ENCODE results near the gene TACO1. TPM values are rescaled to one million over a fixed set of nuclear protein-coding genes. Genes with fewer than 3 reads are reported as not detected.

Gene TACO1
- total and polyA plus RNA-seq, 2 of the 4 experiments (the other 2 are of a cell fraction), result 6.5 to 28.8 TPM

DNA sequence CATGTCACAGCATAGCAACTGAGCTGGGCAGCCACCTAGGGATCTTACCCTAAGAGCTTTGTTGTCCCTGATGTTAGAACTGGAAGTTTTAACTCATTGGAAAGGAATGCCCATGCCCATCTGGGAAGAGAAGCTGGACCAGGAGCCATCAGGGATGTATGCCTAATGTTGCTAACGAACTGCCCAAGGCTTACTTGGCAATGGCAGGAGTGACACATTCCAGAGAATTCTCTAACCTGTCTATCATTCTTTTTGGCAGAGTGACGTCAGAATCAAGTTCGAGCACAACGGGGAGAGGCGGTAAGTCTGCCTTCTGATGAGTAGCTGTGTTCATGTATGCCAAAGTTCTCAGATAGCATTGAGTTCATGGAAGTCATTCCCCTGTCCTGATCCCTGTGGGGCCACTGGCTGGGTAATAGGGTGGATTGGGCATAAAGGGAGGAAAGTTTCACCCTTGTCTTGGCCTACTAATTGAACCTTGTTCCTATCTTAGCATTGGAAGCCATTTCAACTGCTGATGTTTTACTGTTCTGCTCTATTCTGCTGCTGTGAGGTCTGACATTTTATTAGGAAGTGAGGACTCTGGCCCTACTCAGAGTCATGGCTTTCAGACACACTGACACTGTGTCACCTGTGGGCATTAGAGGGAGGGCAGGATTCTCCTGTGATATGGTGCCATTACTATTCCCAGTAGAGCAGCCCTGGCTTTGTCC, 45.2 kb downstream of the TACO1 start:
- intact Hi-C loops (cut with micrococcal nuclease) (no loop called here), dilution Hi-C loops (cut with HindIII; ENCODE audit: low sequenced_read_pairs, unreplicated experiment) (no loop called here), in situ Hi-C loops (cut with MboI; ENCODE audit: low sequenced_read_pairs) (no loop called here)
- CTCF ChIA-PET, result interaction anchor here (0.6 kb wide), 1 partner anchor 58 kb away, joined by 7 read pairs; no protein-coding TSS in a partner anchor
- Histone ChIP-seq H3K4me2 (ENCODE audit: low read depth, low read length) (no peak overlapping the region), H3K18ac (ENCODE audit: low read depth, low read length) (no peak overlapping the region), H3K9me3 (ENCODE audit: control insufficient read depth, insufficient read depth, low read length) (no peaks in the 10 kb centered on the region), H3K9me1 (ENCODE audit: insufficient read depth, low read length) (peaks cover 14% of the 10 kb centered on the region; the same call in 1 of the 2 replicates), H3K27ac (ENCODE audit: insufficient read depth, low read length) (no peak overlapping the region), H4K91ac (ENCODE audit: insufficient read depth, low read depth, low read length) (no peak overlapping the region), H3K23ac (ENCODE audit: low read depth, low read length) (no peak overlapping the region), H3K14ac (replicated peaks; ENCODE audit: low read depth, low read length) (no peak overlapping the region), H3K56ac (ENCODE audit: extremely low read depth, insufficient read depth, low read length) (no peak overlapping the region), H2AFZ (replicated peaks; ENCODE audit: low read length, poor library complexity) (no peak overlapping the region), H3K79me1 (ENCODE audit: low read depth in 1 of 2, low read length in 2 of 2) (peaks cover 4 to 14% of the 10 kb centered on the region in 2 experiments; a peak in 2 of 4 replicates), H3K4ac (ENCODE audit: low read depth, low read length) (no peak overlapping the region), H2BK20ac (ENCODE audit: low read depth, low read length) (no peak overlapping the region), H3K27me3 (ENCODE audit: control insufficient read depth, insufficient read depth, low read length) (no peaks in the 10 kb centered on the region), H4K5ac (ENCODE audit: low read depth, low read length) (no peak overlapping the region), H3K36me3 (ENCODE audit: control insufficient read depth, insufficient read depth, low read length) (peaks cover 8% of the 10 kb centered on the region), H3K9ac (ENCODE audit: low read depth, low read length) (no peak overlapping the region), H2BK120ac (ENCODE audit: low read depth, low read length) (no peak overlapping the region), H3K4me1 (ENCODE audit: control insufficient read depth, insufficient read depth, low read length) (peaks cover 5% of the 10 kb centered on the region), H2BK15ac (ENCODE audit: low read depth, low read length) (no peak overlapping the region), H2AK5ac (ENCODE audit: low read depth, low read length) (no peak overlapping the region), H4K20me1 (ENCODE audit: insufficient read depth, low read length) (peaks cover 16% of the 10 kb centered on the region; the same call in 1 of the 2 replicates), H4K8ac (ENCODE audit: low read depth in 2 of 2, low read length in 2 of 2) (no peak overlapping the region), H2AK9ac (replicated peaks; ENCODE audit: low read depth, low read length, poor library complexity) (no peak overlapping the region), H2BK5ac (ENCODE audit: low read depth, low read length, poor library complexity, severe bottlenecking) (no peak overlapping the region), H3K4me3 (ENCODE audit: insufficient read depth, low read depth, low read length) (no peak overlapping the region)
- TF ChIP-seq NFE2L2 (IDR thresholded peaks at IDR 0.05; ENCODE audit: low read depth, low read length) (no peak), CEBPB (IDR thresholded peaks at IDR 0.05; ENCODE audit: low read depth, low read length) (no peak), MAZ (IDR thresholded peaks at IDR 0.05; ENCODE audit: borderline replicate concordance, low read depth, low read length) (no peak), ELK1 (IDR thresholded peaks at IDR 0.05; ENCODE audit: borderline replicate concordance, low read depth, low read length) (no peak), RCOR1 (IDR thresholded peaks at IDR 0.05; ENCODE audit: insufficient replicate concordance, low read length) (no peak), SMC3 (IDR thresholded peaks at IDR 0.05; ENCODE audit: low read depth, low read length) (no peak), FOS (IDR thresholded peaks at IDR 0.05; ENCODE audit: low read depth, low read length) (no peak), RAD21 (IDR thresholded peaks at IDR 0.05; ENCODE audit: low read length) (no peak), MXI1 (IDR thresholded peaks at IDR 0.05; ENCODE audit: borderline replicate concordance, low read depth, low read length) (no peak), BHLHE40 (IDR thresholded peaks at IDR 0.05; ENCODE audit: low read depth, low read length) (no peak), POLR2A (IDR thresholded peaks at IDR 0.05; ENCODE audit: low read depth, low read length) (no peak), MAFK (IDR thresholded peaks at IDR 0.05; ENCODE audit: low read depth, low read length) (no peak)
- TF ChIP-seq, protein P1, sequence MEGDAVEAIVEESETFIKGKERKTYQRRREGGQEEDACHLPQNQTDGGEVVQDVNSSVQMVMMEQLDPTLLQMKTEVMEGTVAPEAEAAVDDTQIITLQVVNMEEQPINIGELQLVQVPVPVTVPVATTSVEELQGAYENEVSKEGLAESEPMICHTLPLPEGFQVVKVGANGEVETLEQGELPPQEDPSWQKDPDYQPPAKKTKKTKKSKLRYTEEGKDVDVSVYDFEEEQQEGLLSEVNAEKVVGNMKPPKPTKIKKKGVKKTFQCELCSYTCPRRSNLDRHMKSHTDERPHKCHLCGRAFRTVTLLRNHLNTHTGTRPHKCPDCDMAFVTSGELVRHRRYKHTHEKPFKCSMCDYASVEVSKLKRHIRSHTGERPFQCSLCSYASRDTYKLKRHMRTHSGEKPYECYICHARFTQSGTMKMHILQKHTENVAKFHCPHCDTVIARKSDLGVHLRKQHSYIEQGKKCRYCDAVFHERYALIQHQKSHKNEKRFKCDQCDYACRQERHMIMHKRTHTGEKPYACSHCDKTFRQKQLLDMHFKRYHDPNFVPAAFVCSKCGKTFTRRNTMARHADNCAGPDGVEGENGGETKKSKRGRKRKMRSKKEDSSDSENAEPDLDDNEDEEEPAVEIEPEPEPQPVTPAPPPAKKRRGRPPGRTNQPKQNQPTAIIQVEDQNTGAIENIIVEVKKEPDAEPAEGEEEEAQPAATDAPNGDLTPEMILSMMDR (conservative IDR thresholded peaks at IDR 0.05; ENCODE audit: low read depth, low read length), result no peak
- WGBS, 2 experiments (ENCODE audit: extremely low coverage in 2 of 2, insufficient read length in 1 of 2), result no CpG with 5 or more reads among the region's 5 CpGs
- BruUV-seq (replicated peaks), result no TSS peak
- DNase-seq, result no peak
- no peak for ATAC-seq (ENCODE audit: low read depth)
- POLR2A ChIA-PET (ENCODE audit: unreplicated experiment), result no interaction called here
